HG03521 (cell line): Measurements from ENCODE around the gene PLIN5.

Experiments
- ATAC-seq: cut with Tn5 transposase; IDR thresholded peaks from one replicate; pipeline ENCODE4 v1.9.1; 2021; ENCODE audit warnings: mild to moderate bottlenecking, moderate library complexity; ENCODE audit not compliant: unreplicated experiment

Gene PLIN5

DNA sequence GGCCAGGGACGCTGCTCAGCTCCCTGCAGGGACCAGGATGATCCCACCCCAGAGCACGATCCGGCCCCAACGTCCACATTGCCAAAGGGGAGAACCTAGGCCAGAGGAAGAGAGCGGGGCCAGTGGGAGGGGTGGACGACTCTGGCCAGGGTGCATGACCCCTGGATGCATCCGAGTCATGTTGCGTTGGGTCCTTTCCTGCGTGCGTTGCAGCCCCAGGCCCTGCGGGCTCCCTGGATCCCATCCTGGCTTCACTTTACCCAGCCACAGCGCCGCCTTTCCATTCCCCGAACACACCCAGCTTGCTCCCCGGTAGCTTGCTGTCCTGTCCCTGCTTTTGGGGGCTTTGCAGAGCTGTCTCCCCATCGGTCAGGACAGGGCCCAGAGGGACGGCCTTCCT, 27.2 kb downstream of the PLIN5 start:
- ATAC-seq = no peak

DNA sequence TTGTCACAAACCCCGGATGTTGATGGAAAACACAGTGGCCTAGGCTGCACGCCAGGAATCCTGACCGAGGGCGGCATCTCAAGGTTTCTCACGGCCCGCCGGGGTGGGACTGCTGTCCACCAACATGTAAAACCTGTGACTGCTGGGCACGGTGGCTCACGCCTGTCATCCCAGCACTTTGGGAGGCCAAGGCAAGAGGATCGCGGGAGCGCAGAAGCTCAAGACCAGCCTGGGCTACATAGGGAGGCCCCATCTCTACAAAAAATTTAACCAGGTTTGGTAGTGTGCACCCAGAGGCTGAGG, 27.9 kb downstream of the PLIN5 start:
- no peak for ATAC-seq

DNA sequence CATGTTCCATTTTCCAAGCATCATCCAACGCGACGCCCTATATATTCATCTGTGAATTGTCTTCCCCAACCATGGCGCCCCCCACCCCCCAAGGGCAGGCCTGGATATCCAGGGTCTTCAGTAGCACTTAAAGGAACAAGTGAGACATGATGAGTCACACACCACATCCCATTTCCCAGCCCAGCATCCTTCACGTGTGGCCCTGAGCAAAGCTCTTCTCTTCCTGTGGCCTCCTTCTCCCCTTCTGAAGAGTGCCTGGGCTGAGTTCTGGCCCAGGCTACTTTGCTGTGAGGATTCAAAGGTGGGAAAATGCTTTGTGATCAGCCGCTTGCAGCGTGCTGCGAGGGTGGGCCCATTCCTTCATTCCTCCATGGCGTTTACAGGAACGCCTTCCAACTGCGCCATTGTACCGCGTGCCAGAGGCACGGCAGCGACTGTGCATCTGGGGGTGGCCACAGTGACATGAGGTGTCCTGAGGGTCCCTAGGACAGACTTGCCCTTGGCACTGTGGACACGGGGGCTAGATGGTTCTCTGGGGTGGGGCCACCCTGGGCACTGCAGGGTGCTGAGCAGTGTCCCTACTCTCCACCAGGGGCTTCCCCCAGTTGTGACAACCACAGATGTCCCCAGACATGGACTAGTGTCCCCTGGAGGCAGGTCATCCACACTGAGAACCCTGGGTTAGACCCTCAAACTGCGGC, 28.4 kb downstream of the PLIN5 start:
- ATAC-seq = no peak

DNA sequence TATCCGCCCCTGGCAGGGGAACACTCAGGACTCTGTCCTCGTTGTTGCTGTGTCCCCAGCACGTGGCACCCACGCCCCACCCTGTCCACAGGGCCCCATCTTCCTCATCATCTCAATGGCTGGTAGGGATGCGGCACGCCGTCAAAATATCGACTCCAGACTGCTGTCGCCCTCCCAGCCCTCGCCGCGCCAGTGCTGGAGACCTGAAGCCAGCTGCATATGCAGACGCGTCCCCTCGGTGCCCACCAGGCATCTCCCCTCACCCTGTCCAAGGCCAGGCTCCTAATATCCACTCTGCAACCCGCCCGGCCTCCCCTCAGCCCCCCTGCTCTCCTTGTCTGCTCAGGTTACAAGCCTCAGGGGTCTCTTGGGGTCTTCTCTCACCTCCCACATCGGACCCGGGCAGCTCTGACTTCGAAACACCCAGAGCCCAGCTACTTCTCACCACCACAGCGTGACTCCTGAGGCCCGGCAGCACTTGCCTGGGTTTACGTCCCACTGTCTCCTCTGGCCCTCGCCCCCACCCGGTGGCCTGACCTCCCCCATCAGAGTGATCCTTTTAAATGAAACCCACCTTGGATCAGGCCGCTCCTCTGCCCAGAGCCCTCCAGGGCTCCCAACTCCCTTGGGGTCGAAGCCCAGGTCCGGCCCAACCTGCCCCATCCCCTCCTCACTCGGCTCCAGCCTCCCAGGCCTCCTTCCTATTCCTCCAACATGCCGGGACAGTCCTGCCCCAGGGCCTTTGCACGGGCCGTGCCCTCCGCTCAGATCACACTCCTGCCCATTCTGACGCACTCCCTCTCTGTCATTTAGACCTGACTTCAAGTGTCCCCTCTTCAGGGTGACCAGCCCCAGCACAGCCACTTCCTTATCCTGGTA, 29.2 kb downstream of the PLIN5 start:
- no peak for ATAC-seq

DNA sequence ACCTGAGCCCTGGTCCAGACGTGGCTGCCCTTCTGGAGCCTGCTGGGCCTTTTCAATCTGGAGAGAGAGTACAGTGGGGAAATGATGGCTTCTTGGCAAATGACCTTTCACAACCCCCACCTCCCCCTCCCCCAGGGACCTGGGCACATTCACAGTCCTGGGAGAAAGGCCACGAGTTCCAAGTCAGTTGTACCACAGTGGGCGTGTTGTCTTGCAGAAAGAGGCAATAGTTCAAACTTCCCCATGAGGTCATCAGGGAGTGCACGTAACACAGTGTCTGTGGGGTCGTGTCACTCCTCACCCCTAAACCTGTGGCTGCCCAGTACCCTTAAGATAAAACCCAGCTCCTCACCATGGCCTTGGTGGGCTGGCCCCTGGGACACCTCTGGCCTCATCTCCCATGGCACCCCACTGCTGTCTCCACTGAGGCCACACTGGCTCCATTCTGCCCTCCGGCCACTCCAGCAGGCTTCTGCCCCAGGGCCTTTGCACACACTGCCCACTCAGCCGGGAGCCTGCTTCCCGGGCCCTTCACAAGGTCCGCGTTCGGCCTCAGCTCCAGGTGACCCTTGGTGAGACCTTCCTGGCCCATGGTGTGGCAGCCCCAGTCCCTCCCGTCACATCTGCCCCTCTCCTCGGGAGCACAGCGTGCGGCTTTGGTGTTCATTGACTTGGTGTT, 30.0 kb downstream of the PLIN5 start:
- ATAC-seq = no peak

DNA sequence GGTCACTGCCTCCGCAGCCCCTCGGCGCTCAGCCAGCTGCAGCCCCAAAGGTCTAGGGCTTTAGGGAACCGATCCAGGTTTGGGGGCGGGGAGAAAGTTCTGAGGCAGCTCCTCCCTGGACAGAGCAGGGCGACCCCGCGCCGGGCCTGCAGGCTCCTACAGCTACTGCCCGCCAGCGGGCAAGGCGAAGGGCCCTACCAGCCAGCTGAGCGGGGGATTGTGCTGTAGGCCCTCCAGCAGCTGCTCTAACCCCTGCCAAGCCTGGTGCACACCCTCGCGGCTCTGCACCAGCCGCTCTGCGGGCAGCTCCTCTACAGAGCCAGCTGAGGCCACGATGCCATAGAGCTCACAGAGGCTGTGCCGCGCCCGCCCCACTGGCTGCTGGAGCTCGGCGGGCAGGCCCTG, 30.7 kb downstream of the PLIN5 start:
- ATAC-seq = no peak

DNA sequence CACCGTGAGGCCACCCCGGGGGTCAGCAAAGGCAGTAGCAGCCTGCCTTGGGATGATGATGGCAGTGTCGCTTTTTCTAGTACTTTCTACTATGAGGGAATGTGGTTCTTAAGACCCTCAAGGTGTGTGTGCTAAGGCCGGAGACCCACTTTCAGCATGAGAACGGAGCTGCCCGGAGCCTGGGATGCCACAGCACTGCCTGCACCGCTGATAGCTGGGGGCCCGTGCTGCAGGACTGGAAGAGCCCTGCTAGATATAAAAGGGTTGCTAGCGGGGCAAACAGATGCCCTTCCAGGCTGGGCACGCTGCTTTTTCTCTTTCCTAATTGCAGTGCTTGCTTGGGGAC, 31.2 kb downstream of the PLIN5 start:
- no peak for ATAC-seq

DNA sequence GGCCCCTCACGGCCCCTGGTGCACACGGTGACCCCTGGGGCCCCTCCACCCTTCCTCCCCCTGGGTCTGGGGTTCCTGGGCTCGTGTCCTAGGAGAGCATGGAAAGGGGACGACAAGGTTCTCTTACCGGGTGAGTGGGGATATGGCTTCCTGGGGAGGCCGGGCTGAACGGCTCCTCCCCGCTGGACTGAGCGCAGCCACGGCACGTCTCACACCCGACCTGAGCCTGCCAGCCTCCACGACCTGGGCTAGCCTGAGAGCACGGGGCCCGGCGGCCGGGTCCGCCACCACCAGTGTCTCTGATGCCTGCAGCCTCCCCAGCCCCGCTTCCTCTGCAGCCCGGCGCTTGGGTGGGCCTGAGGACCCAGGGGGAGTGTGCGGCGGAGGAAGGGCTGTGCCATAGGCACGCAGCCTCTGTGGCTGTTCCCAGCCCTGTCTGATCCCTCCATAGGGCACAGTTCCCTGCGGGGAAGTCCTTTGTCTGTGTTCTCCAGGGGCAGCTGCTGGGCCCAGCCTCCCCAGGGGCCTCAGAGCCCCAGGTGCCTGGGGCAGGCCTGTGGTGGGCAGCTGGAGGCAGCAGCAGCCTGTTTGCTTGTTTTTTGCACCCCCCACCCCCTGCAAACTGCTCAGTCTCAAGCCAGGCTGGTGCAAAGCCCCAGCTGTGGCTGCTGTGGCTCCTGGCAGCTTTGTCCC, 31.7 kb downstream of the PLIN5 start:
- ATAC-seq = no peak

DNA sequence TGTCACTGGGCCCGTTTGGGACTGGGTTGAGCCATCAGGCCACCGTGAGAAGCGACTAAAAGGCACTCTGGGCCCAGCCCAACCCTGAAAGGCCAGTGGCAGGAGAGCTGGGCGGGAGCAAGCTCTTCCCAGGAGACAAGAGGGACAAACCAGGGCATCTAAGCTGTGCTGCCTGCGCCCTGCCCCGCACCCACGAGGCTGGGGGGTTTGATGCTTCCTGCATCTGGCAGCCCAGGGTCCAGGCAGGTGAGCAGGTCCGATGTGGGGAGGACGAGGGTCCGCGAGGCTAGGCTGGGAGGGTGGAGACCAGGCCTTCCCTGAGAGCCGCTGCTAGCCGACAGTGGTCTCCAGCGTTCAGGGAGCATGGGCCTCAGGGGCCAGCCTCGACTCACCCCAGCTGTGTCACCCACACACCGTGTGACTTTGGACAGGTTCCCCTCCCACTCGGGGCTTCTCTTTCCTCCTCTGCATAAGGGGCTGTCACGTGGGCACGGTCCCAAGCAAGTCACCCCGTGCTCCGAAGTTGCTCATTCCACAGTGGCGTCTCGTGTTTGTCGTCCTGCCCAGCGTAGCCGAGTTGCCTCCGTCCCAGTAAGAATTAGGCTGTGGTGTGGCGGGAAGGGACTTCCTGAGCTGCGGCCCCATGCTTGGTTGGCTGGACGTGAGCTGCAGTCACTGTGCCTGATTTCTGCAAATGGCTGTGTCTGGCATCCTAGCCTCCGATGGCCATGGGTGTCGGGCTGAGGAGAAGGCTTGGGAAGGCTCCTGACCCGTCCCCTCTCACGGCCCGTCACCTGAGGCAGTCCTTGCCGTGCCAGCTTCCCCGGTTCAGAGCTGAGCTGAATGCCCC, 32.5 kb downstream of the PLIN5 start:
- no peak for ATAC-seq

DNA sequence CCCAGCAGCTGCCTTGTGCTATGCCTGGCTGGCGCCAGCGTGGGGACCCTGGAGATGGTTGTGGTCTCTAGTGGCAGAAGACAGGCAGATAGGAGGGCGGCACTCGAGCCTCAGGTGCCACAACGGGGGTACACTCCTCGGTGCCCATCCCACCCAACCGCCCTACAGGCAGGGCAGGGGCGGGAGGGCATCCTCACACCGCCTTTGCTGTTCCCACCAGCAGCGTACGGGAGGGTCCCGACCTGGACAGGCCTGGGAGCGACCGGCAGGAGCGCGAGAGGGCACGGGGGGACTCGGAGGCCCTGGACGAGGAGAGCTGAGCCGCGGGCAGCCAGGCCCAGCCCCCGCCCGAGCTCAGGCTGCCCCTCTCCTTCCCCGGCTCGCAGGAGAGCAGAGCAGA, 33.3 kb downstream of the PLIN5 start:
- ATAC-seq = no peak

DNA sequence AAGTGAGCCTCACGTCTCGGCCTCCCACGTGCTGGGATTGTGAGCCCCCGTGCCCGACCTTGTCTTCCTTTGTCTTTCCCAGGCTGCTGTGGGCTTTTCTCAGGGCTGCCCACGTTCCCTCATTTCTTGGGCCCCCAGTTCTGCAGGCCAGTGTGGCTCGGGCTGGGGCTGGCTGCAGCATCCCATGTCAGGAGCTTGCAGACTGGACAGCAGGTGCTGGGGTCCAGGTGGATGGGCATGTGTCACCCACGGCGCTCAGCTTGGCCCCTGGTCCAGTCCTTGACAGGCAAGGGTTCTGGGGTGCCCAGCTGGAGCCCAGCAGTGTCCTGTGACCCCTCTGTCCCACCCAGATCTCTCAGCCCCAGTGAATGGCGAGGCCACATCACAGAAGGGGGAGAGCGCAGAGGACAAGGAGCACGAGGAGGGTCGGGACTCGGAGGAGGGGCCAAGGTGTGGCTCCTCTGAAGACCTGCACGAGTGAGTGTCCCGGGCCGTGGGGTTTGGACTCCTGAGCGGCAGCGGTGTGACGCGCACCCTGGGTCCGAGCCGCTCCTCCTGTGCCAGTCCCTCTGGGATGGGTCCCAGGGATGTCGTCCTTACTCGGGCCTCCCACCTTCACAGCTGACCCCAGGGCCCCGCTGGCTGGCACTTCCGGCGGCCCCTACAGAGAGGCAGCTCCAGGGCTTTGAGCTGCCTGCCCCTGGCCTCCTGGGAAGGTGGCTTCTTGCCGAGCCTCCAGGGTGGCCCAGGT, 34.0 kb downstream of the PLIN5 start:
- no peak for ATAC-seq

DNA sequence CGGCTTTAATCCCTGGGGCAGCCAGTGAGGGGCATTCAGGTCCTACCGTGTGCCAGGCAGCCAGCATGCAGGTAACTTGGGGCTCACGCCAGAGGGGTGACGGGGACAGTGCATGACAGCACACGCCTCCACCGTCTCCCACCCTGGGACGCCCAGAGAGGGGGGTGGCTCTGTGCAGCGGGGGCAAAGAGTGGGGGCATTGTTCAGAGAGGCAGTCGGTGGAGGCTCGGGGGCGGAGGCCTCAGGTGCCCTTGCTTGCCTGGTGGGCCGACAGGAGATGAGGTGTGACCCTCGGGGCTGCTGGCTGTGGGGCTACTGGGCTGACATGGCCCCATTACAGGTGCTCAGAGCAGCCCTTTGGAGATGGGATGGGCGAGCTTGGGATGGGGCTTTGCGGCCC, 35.2 kb downstream of the PLIN5 start:
- no peak for ATAC-seq

DNA sequence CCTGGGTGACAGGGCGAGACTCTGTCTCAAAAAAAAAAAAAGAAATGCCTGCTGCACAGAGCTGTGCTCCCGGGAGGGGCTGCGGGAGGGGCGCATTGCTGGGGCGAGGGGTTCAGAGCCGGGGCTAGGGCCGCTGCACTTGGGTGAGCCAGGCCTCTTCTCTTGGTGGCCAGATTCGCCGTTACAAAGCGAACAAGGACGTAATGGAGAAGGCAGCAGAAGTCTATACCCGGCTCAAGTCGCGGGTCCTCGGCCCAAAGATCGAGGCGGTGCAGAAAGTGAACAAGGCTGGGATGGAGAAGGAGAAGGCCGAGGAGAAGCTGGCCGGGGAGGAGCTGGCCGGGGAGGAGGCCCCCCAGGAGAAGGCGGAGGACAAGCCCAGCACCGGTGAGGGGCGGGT, 35.7 kb downstream of the PLIN5 start:
- ATAC-seq = no peak

DNA sequence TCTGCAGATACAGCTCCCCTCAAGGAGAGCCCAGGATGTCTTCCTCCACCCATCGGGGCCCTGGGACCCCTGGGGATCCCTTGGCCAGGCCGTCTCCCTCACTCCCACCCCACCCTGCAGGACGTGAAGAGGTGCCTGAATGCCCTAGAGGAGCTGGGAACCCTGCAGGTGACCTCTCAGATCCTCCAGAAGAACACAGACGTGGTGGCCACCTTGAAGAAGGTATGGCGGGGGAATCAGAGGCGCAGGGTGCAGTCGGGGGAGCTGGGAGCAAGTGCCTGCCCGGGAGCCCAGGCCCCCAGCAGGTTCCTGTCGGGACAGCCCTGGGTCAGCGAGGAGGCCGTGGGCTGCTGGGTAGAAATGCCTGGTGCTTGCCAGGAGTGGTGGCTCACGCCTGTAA, 36.3 kb downstream of the PLIN5 start:
- no peak for ATAC-seq

DNA sequence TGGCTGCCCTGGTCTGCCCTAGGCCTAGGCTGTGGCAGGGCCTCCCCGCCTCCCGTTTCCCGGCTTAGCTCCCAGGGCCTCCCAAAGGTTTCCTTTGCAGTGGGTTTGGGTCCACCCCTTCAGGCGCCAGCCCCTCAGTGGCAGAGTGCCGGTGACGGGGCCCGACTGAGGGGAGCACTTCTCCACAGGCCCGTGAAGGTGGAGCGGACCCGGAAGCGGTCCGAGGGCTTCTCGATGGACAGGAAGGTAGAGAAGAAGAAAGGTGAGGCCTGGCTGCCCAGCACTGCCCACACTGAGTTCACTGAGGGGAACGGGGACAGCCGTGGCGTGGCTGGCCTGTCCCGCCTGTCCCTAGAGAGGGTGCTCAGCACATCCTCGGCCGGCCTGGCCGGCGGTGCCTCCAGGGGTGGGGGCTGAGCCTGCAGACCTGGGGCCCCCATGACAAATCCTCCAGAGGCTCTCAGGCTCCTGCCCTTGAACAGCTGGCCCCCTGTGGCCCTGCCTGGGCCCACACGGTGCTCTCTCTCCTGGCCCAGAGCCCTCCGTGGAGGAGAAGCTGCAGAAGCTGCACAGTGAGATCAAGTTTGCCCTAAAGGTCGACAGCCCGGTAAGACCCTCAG, 37.1 kb downstream of the PLIN5 start:
- ATAC-seq = no peak

DNA sequence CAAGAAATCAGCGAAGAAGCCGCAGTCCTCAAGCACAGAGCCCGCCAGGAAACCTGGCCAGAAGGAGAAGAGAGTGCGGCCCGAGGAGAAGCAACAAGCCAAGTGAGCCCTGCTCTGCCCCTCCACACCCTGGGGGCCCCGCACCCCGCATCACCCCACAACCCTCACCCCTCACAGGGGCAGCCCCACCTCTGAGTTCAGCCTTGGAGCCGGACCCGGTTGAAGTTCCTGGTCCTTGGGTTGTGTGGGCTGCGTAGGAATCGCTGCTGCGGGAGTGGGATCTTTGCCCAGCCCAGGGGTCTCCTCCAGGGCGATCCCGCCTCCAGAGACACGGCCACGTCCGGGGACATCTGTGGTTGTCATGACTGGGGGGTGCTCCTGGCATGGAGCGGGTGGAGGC, 38.7 kb downstream of the PLIN5 start:
- ATAC-seq = no peak

DNA sequence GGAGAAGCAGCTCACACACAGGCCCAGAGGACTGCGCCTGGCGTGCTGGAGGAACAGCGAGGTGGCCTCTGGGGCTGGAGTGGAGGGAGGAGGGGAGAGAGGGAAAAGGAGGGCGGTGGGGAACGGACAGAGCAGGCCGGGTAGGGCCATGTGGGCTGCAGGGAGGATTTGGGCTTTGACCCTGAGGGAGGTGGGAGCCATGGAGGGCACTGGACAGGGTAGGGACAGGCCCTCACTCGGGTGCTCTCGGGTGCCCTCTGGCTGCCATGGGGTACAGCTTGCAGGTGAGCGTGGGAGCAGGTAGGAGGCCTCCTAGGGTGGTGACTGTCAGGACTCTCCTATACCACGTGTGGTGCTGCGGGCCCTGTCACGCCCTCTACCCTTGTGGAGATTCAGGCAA, 39.6 kb downstream of the PLIN5 start:
- ATAC-seq = no peak

DNA sequence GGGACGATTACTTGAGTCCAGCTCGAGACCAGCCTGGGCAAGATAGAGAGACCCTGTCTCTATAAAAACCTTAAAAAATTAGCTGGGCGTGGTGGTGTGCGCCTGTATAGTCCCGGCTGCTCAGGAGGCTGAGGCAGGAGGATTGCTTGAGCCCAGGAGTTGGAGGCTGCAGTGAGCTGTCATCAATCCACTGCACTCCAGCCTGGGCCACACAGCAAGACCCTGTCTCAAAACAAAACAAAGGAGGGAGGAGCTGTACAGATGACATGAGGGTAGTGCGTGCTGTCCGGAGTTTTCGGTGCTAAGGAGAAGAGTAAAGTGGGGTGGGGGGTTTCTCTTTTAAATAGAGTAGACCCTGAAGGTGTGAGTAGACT, 40.3 kb downstream of the PLIN5 start:
- ATAC-seq = no peak

DNA sequence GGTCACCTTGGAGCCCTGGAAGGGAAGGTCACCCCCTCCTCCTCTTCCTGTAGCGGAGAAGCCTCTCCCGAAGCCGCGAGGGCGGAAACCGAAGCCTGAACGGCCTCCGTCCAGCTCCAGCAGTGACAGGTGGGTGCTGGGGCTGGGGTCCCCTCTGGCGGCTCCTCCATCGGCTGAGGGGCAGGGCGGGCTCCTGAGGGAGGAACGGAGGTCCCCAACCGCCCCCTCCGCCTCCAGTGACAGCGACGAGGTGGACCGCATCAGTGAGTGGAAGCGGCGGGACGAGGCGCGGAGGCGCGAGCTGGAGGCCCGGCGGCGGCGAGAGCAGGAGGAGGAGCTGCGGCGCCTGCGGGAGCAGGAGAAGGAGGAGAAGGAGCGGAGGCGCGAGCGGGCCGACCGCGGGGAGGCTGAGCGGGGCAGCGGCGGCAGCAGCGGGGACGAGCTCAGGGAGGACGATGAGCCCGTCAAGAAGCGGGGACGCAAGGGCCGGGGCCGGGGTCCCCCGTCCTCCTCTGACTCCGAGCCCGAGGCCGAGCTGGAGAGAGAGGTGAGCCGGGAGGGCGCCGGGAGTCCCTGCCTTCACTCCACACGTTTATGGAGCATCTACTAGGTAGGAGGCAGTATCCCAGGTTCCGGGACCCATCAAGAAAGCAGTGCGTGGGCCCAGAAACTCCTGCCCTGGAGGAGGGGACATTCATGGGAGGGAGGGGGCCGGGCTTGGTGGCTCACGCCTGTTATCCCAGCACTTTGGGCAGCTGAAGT, 40.9 kb downstream of the PLIN5 start:
- no peak for ATAC-seq
